PC-3 (cell line): ENCODE data around the gene WDR5B. TPM values are rescaled to one million over a fixed set of nuclear protein-coding genes. Genes with fewer than 3 reads are reported as not detected.

Experiments
- ATAC-seq: fragments of 200-7000 bp; cut with Tn5 transposase; 2 replicates; pipeline ENCODE4 v1.9.1; 2020; ENCODE audit warnings: mild to moderate bottlenecking, moderate library complexity
- BruUV-seq: library from RNA; stranded (reverse); fragments of 400-500 nt; replicated peaks from 2 replicates; lab custom pipeline; 2021; lab: Mats Ljungman, UMichigan
- CTCF ChIA-PET: fragments of 300-600 bp; sonication (Branson Sonifier 250); formaldehyde crosslinking; loops from one replicate; lab custom pipeline; 2022; ENCODE audit warnings: antibody characterized with exemption; lab: Charles Lee
- POLR2A ChIA-PET: fragments of 300-600 bp; sonication (Branson Sonifier 250); formaldehyde crosslinking; loops from one replicate; lab custom pipeline; 2022; ENCODE audit warnings: antibody characterized with exemption; ENCODE audit not compliant: unreplicated experiment; lab: Charles Lee
- DNase-seq: peaks from one replicate; pipeline ENCODE4 v3.0.0-alpha.2; 2015
- H2AFZ ChIP-seq: fragments of 300-600 bp; sonication (generic); 2 replicates; pipeline ENCODE4 v1.6.0; 2016; ENCODE audit warnings: antibody characterized with exemption, low read length
- H3F3A ChIP-seq: fragments of 300-600 bp; sonication (generic); one replicate; pipeline ENCODE4 v1.6.0; 2017; ENCODE audit warnings: antibody characterized with exemption, low read length, control low read depth, mild to moderate bottlenecking; ENCODE audit not compliant: unreplicated experiment
- H3K27ac ChIP-seq: fragments of 300-600 bp; sonication (generic); 2 replicates; pipeline ENCODE4 v1.5.1; 2016; ENCODE audit warnings: mild to moderate bottlenecking, low read length
- H3K27me3 ChIP-seq: fragments of 300-600 bp; sonication (generic); 2 replicates; pipeline ENCODE4 v1.6.1; 2016; ENCODE audit warnings: low read length, mixed read lengths
- H3K36me3 ChIP-seq: fragments of 300-600 bp; sonication (generic); 2 replicates; pipeline ENCODE4 v1.6.1; 2016; ENCODE audit warnings: low read depth, mixed run types, low read length, mixed read lengths
- H3K4me1 ChIP-seq: fragments of 300-600 bp; sonication (generic); 2 replicates; pipeline ENCODE4 v1.5.1; 2016; ENCODE audit warnings: low read length; ENCODE audit not compliant: insufficient read depth
- H3K4me2 ChIP-seq: fragments of 300-600 bp; sonication (generic); 2 replicates; pipeline ENCODE4 v1.6.0; 2016; ENCODE audit warnings: low read length
- H3K4me3 ChIP-seq: fragments of 300-600 bp; sonication (generic); 2 replicates; pipeline ENCODE4 v1.5.1; 2016; ENCODE audit warnings: mild to moderate bottlenecking, low read length, mixed read lengths
- H3K79me2 ChIP-seq: fragments of 300-600 bp; sonication (generic); 2 replicates; pipeline ENCODE4 v1.6.1; 2017; ENCODE audit warnings: low read length, mixed read lengths
- H3K9ac ChIP-seq: fragments of 300-600 bp; sonication (generic); 2 replicates; pipeline ENCODE4 v1.6.0; 2016; ENCODE audit warnings: mild to moderate bottlenecking, low read length
- H3K9me2 ChIP-seq: fragments of 300-600 bp; sonication (generic); replicated peaks from 2 replicates; pipeline ENCODE4 v1.6.1; 2016; ENCODE audit warnings: mixed run types, low read length, mixed read lengths
- H3K9me3 ChIP-seq: fragments of 300-600 bp; sonication (generic); 2 replicates; pipeline ENCODE4 v1.6.1; 2016; ENCODE audit warnings: low read length, mixed read lengths
- H4K20me1 ChIP-seq: fragments of 300-600 bp; sonication (generic); 2 replicates; pipeline ENCODE4 v1.6.1; 2016; ENCODE audit warnings: low read length, mixed read lengths
- CTCF ChIP-seq: fragments of 300-600 bp; sonication (generic); conservative IDR thresholded peaks from 2 replicates; pipeline ENCODE4 v1.5.1; 2017; ENCODE audit warnings: antibody characterized with exemption, low read depth, mild to moderate bottlenecking, low read length
- EZH2 ChIP-seq: fragments of 300-600 bp; sonication (generic); IDR thresholded peaks from one replicate; pipeline ENCODE4 v1.6.1; 2017; ENCODE audit warnings: antibody characterized with exemption, mild to moderate bottlenecking, low read length; ENCODE audit not compliant: unreplicated experiment
- EZH2phosphoT487 ChIP-seq: fragments of 300-600 bp; sonication (generic); IDR thresholded peaks from 2 replicates; pipeline ENCODE4 v1.6.1; 2018; ENCODE audit warnings: mild to moderate bottlenecking, antibody characterized with exemption, low read length, borderline replicate concordance
- intact Hi-C: fragments of 100-400 bp; cut with micrococcal nuclease; formaldehyde crosslinking; loops from 2 replicates; pipeline ENCODE4 v1.9.0; 2023
- total RNA-seq: library from RNA; depleted of rRNA; stranded (reverse); fragments of >200 nt; gene quantifications from 2 replicates; pipeline ENCODE4 v1.2.3, GENCODE V29; 2014

WDR5B gene
- total RNA-seq, 1 experiment from 2014 or later: 4.0 TPM

- H3K4me2 ChIP-seq: no peak overlapping the region
- H3K9me3 ChIP-seq: no peaks in the 10 kb centered on the region
- H3F3A ChIP-seq: no peaks in the 10 kb centered on the region
- no peak overlapping the region for H2AFZ ChIP-seq
- H3K79me2 ChIP-seq: peaks cover 15% of the 10 kb centered on the region
- no TSS peak for BruUV-seq
- ChIA-PET POLR2A (interaction anchor here (0.6 to 1.5 kb wide), 3 partner anchors 9 to 90 kb away, joined by 3 to 5 read pairs (median 5); partner anchors contain the start of gene FAM162A), CTCF (interaction anchor here (0.5 to 1.6 kb wide), 11 partner anchors 9 to 287 kb away, joined by 3 to 13 read pairs (median 3); partner anchors contain the start of gene FAM162A)
- ATAC-seq (peak; percentile 57), DNase-seq (peak; percentile 71)
- intact Hi-C loops: loop anchor here (2.0 to 5.0 kb wide), 2 partner anchors 20 to 284 kb away; no protein-coding TSS in a partner anchor
- no peaks in the 10 kb centered on the region for H3K27me3 ChIP-seq
- peaks cover 7% of the 10 kb centered on the region; the same call in 1 of the 2 replicates for H3K36me3 ChIP-seq
- H3K27ac ChIP-seq: no peak overlapping the region
- no peaks in the 10 kb centered on the region for H4K20me1 ChIP-seq
- H3K9ac ChIP-seq: no peak overlapping the region
- H3K9me2 ChIP-seq: no peaks in the 10 kb centered on the region
- TF ChIP-seq EZH2phosphoT487 (no peak), CTCF (peak; percentile 93)
- H3K4me1 ChIP-seq: no peaks in the 10 kb centered on the region
- no peak overlapping the region for H3K4me3 ChIP-seq
Observed at GRCh38 chr3:122392868-122393844, 22.7 kb downstream of the WDR5B start.

GRCh38 chr3:122391681-122392446 is 24.0 kb downstream of the WDR5B start:
- intact Hi-C loops: loop anchor here (2.0 to 5.0 kb wide), 2 partner anchors 21 to 285 kb away; no protein-coding TSS in a partner anchor
- H3K36me3 ChIP-seq: peaks cover 12% of the 10 kb centered on the region; the same call in 1 of the 2 replicates
- no peaks in the 10 kb centered on the region for H4K20me1 ChIP-seq
- ATAC-seq (no peak), DNase-seq (no peak)
- no peaks in the 10 kb centered on the region for H3K27me3 ChIP-seq
- peaks cover 11% of the 10 kb centered on the region for H3K4me1 ChIP-seq
- H3K4me2 ChIP-seq: no peak overlapping the region
- H3K9me3 ChIP-seq: no peaks in the 10 kb centered on the region
- CTCF ChIA-PET: interaction anchor here (0.6 kb wide), 1 partner anchor 250 kb away, joined by 3 read pairs; no protein-coding TSS in a partner anchor
- H3K27ac ChIP-seq: no peak overlapping the region
- no peaks in the 10 kb centered on the region for H3K9me2 ChIP-seq
- no TSS peak for BruUV-seq
- no peak overlapping the region for H3K4me3 ChIP-seq
- no peak overlapping the region for H2AFZ ChIP-seq
- no peaks in the 10 kb centered on the region for H3F3A ChIP-seq
- H3K9ac ChIP-seq: no peak overlapping the region
- POLR2A ChIA-PET: interaction anchor here (0.5 to 1.5 kb wide), 2 partner anchors 8 to 41 kb away, joined by 3 to 5 read pairs; partner anchors contain the start of gene FAM162A
- TF ChIP-seq EZH2 (no peak), EZH2phosphoT487 (no peak), CTCF (no peak)
- H3K79me2 ChIP-seq: peaks cover 28% of the 10 kb centered on the region
